Non-pigmented ciliary epithelial cell (primary cell): ENCODE results near the gene KCNMA1.

Source experiments
- DNase-seq: peaks from one replicate; pipeline ENCODE4 v3.0.0-alpha.2; 2010; ENCODE audit warnings: low read depth

Gene KCNMA1

DNA sequence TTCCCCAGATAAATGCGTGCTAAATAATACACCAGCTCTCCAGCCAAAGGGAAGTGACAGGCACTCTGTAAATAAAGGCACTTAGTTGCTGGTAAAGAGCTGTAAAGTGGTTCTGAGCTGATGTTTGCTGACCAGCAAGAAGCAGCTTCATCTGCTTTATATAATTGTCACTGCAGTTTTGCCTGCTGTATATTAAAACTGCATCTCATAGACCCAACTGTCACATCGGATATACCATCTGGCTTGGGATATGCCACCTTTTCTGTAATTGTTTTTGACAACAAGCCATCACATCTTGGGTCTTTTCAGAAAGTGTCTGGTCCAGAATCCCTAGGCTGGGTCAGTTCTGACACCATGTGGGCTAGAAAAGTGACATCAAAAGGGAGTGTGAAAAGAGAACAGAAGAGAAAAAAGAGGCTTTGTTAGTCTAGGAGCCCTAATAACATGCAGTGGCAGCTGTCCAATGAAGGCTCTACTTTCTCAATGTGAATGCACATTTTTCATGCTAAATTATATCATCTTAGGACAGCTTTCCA, 697.6 kb downstream of the KCNMA1 start:
- no peak for DNase-seq

DNA sequence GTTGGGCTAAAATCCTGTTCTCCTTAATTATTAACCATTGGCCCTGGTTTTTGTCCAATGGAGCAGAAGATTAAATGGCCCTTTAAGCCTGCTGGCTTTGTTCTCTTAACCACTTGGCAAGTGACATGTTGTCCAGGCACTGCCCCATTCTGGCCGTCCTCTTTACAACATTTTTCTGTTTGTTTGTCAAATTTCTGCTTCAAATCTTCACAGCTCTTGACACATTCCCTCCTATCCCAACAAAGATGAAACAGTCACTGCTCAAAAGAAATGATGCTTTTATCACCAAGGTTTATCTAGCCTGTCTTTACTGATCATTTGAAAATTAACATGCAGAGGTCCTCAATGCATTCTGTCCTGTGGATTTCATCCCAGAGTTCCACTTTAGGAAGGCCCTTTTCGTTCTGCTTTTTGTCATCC, 700.4 kb downstream of the KCNMA1 start:
- DNase-seq, result no peak

DNA sequence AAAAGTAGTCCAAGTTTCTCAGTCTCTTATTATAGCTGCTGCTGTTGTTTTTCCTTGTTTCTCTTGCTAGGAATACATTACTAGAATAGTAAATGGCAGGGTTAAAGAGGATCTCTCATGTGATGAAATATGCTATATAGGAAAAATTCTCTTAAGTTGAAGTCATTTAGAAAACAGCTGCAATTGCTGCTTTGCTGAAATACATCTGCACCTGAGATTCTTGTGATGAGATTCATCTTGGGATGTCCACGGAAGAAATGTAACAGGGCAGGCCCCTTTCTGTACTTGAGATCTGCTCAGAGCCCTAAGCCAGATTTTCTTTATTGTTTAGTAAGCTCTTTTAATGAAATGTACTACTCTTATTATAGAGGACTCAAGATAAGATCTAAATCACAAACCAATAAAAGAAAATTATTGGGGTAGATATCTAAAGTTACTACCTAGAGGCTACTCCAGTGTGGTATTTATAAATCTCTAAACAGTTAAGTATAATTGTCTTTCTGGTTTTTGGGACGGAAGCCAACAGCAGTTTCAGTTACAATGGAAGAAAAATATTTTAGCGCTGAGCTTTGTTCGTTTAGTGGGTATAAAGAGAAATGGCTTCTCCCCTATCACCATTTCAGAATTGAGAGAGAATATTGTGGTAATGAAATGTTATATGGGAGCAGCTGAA, 701.5 kb downstream of the KCNMA1 start:
- DNase-seq, result no peak

DNA sequence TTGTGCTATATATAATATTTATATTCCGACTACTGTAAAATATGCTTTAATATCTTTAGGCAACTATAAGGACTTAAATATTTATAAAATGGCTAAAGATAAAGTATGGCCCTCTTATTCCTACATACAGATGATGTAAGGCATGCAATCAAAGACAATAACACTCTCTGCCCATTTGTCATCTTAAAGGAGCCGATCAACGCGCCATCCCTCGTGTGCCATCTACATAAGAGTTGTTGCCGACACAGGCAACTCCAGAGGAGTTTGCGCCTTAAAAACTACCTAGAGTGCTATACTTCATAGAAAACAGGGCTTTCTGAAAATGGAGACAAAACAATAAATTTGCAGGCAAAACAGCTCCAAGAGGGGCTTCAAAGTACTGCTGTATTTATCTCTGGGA, 709.0 kb downstream of the KCNMA1 start:
- DNase-seq, result no peak

DNA sequence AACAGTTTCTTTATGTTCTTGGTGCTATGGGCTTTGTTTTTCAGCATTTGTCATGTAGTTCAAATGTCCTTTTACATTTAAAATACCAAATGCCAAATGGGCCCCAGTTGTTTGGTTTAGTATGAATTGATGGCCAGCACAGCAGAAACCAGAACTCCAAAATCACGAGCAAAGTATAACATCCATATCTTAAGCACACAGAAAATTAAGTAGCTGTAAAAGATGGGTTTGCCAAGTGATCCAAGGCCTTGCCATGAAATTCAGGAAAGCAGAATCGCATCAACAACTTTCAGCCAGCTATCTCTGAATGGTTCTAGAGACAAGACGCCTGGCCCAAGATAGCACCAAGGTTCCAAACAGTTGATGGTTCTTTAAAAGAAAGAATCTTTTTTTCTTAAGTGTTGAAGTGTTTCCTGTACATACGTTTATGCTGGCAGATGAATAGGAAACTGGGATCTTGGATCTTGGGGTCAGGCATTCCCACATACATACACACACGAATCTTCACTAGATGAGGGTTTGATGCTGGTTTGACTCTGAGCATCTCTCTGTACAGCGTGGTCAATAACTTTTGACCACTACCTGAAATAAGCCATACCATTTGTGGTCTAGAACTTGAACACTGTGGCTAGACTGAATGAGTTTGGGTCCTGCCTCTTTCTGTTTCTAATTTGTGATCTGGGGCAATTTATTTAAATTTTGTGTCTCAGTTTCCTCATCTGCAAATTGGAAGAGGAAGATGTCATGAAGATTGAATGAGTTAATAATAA, 711.8 kb downstream of the KCNMA1 start:
- no peak for DNase-seq

DNA sequence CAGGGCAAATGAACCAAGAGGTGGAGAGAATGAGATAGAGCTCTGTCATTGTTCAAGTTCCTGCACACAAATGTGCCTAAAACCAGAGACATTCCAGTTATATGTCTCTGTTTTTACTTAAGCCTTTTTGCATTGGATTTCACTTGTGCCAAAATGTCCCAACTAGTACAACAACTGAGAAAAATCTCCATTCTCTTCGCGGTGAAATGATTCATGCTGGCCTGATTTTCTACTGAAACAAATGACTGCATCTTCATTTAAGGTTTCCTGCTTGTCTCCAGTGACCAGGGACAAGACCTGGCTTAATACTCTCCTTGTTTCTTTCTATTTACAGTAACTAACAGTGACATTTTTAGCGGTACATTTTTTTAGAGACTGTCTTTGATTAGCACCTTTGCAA, 714.9 kb downstream of the KCNMA1 start:
- DNase-seq, result no peak

DNA sequence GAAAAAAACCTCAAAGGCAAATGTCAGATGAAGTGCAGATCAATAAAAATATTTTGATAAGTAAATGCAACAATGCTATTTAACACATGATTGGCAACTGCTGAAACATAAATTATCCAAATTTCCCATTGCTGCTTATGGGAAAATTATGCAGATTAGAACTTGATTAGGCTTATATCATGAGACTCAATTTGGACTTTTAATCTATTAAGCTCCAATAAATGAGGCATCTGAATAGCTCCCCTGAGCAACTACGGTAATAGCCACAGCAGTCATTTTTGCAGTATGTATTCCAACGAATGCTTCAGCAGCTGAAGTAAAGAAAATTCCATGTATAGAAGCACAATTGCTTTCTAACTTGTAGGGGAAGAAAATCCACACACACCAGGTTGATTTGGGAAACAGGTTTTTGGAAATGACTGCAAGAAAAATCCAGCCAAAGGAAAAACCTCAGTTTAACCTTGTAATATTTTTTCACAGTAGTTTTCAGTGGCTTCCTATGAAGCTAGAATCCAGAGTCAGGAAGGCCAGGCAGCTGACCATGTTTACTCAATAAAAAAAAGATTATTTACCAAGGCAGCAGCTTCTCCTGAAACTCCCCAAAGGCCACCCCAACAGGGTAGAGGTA, 716.1 kb downstream of the KCNMA1 start:
- no peak for DNase-seq

DNA sequence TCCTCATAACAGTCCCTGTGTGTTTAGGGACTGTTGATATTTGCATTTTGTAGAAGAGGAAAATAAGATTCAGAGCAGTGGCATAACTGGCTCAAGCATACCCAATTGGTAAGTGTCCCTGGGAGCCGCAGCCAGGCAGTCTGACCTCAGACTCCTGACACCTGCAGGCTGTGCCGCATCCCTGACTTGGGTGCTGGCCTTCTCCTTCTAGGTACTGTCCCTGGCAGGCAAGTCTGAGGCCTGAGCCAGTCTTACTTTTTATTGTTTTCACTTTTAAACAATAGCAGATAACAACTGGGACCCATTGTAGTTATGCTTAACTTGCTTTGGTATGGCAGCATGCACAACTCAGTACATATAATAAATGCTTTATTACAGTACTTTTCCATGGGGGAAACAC, 717.0 kb downstream of the KCNMA1 start:
- no peak for DNase-seq

DNA sequence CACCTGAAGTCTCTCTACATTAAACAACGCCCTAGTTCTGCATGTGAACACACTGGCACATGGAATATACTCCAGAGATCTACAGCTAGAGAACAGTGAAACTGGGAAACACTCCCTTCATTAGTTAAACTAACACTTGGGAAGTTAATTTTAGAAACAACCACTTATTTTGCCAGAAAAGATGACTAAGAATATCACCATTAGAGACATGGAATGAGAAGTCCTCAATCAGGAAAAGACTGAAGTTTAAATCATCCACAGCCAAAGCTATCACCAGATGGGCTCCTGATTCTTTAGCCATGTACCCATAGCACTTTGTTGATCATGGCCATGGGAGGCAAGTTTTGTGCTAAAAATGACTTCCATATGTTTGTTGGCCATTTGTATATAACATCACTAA, 719.5 kb downstream of the KCNMA1 start:
- DNase-seq, result no peak

DNA sequence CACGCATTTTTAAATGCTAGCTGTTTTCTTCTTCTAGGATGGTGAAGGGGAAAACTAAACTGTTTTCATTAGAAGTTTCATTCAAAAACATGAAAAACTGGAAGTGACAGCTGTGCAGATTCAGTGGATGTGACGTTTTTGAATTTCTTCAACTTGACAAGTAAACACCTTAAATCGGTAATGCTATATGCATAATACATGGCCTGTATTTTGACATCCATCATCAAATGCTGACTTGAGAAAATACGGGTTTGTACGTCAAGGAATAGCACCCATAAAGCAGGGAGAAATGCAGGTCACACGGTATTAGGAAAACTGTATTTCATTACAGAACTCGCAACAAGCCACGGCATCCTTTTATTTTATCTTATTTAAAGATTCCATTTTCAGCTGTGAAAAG, 720.5 kb downstream of the KCNMA1 start:
- DNase-seq, result no peak

DNA sequence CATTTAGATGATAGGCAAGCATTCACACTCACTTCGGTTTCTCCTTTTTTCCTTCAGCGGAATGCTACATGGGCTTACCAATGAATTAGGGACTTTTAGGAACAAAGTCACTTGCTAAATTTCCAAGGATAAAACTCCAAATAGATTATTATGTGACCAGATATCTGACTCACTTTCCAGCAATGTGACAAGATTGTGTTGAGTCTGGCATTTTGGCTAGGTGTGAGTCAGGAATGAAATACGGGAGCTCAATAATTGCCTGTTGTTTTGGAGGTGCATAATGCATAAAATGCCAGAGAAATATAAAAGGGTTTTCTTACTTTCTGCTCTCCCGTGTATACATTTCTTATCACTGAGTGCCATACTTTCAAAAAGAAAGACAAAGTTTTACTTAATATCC, 721.1 kb downstream of the KCNMA1 start:
- DNase-seq, result no peak

DNA sequence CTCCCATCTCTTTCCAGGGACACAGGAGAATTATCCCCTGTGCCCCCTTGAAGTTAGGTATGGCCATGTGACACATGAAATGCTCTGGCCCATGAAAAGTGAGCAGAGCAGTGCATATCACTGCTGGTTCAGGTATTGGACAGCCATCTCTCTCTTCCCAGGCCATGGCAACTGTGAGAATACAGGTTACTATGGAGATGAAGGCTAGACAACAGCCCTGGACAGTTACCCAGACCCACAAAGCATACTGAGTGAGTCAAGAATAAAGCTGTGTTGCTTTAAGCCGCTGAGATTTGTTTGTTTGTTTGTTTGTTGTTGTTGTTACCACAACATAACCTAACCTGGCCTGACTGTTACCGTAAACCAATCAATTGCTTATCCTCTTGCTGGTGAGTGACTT, 722.3 kb downstream of the KCNMA1 start:
- DNase-seq, result no peak

DNA sequence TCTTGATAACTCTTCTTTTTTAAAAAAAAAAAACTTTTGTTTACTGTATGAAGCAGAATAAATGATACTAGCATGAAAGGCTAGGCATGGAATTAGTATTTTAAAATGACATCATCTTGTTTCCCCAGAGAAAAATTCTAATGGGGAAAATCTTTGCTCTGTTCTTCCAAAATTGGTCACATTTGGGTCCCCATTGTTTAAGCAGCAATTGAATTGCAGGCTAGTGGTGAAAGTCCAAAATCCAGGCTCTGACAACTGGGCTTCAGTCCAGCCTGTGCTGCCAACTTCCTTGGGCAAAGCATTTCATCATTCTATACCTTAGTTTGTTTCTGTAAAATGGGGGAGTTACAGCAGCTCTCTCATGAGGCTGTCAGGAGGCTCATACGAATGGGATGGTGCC, 726.4 kb downstream of the KCNMA1 start:
- no peak for DNase-seq

DNA sequence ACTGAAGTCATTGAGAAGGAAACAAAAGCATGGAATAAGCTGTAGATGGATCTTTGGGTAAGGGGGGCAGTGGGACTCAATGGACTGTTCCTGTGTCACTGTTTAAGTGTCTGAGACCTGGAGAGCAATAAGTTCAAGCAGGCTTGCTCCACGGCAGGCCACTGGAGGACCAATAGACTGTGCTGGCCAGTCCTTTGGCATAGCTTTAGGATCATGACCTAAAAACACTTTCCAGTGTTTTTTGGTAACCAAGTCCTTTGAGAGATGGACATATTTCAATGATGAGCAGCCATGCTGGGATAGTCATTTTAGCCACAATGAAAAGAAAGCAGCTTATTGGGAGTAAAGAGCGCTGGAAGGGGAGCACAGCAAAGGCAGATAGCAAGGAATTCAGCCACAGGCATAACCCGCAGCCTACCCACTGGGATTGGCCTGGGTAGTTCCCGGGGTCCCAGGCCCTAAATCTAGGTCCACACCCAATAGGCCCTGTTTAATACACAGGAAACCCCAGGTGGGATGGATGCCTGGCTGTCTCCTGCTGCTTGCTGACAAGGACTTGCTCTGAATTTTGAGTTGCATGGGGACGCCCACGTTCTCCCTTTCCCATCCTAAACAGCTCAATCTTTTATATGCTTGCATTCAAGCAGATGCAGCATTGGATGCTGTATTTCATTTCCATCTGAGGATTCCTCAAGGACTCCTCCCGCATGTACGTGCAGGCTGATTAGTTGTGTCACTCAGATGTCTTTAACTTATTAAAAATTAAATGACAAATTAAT, 727.2 kb downstream of the KCNMA1 start:
- DNase-seq, result no peak

DNA sequence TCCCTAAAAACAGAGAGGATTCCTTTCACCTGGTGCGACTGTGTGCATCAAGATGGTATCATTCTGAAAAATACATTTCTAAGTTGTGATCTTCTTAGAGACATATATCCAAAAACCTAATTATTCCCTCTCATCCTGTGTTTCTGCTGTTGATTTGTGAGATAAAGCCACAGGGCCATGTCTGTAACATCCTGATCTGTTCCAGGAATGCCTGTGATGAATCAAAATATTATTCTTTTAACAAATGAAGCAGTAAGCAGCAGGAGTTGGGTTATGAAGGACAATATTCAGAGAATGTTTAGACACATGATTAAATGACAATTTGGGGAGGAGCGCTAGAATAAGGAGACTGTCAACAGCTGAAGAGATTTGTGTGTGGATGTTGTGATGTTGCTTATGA, 731.4 kb downstream of the KCNMA1 start:
- DNase-seq, result no peak

DNA sequence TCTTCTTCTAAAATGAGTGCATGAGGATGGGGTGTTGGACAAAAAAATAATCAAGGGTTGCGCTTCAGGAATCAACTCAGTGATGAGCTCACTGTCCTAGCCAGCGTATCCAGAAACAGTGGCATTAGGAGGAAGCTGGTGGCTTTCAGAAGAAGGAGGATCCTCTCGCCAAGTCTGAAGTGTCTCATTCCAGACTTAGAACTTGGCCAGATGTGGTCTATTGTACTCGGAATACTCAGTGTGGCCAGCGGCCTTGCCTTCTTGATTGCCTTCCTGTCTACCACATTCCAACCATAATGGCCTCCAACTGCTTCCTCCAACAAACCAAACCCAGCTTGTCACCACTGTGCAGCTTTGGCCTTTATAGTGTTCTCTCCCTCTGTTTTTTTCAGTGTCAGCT, 732.4 kb downstream of the KCNMA1 start:
- no peak for DNase-seq

DNA sequence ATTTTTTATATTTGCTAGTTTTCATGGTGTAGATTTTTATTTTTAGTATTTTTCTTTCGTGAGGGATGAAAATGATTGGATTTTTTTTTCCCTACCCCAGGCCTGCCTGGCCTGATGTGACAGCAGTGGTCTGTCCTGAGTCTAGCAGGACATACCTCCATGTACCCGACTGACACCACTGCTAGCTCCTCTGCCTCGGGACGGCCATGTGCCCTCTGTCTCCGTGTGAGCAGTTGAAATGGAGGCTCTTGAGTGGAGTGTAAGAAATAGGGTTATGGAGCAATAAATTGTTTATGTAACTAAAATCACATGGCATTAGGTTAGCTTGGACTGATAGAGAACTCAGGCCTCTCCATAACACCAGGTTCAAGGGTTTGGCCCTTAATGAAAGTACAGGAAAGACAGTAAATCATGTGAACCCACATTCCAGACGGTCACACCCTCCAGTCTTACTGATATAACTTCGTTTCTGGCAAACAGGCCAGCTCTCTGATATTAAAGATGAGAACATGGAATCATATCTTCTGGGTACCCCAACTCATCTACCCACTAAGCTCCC, 734.1 kb downstream of the KCNMA1 start:
- no peak for DNase-seq

DNA sequence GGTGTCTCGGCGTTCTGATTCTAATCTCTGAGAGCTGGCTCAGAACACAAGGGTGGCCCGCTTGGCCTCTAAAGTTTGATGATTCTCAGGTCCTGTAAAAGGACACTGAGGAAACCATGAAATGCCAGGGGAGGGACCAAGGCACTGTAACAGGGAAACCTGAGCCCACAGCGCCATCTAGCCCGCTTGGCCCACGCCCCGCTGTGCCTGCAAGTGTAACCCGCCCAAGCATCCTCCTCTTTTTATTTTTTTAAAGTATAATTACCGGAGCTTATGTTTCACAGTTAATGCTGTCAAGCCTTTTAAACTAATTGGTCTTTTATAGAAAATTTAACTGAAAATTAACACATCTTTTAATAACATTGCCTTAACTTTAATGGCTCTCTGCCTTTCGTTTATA, 734.7 kb downstream of the KCNMA1 start:
- DNase-seq, result no peak

DNA sequence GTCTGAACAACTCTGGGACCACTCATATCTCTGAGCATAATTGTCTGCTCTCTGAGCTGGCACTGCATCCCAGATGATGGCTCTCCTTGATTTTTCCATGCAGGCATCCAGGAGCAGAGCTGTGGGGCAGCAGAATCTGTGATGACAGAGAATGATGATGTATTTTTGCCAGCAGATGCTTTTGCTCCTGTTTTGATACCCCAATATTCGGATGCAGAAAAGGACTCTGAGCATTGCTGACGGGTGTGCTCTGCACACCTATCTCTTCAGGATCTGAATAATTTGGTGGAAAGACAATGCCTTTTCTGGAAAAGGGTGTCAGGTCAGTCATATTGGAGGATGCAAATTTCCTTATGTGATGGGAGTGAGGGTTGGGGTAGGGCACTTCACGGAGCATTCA, 735.9 kb downstream of the KCNMA1 start:
- no peak for DNase-seq

DNA sequence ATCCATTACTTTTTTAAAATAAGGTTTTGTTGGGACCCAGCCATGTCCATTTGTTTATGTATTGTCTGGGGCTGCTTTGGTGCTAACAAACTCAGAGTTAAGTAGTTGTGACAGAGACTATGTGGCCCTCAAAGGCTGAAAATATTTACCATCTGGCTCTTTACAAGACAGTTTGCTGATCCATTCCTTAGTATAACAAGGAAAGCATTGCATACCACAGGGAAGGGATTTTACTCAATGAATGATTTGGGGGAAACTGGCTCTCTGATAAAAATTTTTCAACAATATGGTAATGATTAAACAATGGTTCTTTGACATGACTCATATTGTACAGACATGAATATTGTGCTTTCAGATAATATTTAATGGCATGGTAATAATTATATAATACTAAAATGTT, 738.1 kb downstream of the KCNMA1 start:
- DNase-seq, result no peak

DNA sequence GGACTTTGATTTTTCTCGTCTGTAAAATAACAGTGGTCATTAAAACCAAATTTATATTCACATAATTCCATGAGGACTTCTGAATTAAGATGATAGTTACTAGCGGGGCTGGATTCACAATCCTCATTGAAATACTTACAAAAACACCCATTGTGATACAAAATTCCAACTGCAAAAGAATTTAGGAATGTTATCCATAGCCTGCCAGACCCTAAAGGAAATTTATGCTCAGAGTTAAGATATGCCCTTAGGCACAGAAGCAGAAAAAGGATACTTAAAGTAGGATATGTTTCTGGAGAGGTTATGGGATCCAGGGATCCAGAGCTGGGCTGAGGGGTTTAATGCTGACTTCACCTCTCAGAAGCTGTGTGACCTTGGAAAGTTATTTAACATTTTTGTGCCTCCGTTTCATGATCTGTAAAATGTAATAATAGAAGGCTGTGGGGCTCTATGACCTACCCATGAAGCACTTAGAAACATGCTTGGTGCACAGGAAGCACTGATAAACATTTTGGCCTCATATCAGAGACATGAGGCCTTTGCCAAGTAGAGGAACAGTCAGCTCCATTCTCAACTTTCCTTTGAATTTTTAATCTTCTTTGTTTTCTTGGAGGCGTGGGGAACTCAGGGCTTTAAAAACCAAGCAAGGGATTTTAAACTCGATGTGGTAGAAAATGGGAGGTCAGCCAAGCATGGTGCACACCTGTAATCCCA, 744.7 kb downstream of the KCNMA1 start:
- DNase-seq, result no peak
